Liver (tissue), 9 donors: ENCODE results near the gene FDX1. TPM values are rescaled to one million over a fixed set of nuclear protein-coding genes. Genes with fewer than 3 reads are reported as not detected.

Source experiments
- DNase-seq: peaks from one replicate; pipeline ENCODE4 v3.0.0-alpha.2; 2017; ENCODE audit warnings: low spot score
- H3K27ac ChIP-seq, 2 donors: one replicate each; pipeline ENCODE4 v1.7.0; 2013; ENCODE audit warnings: inconsistent platforms in 2 of 2, low read length in 2 of 2, control low read depth in 1 of 2, low read depth in 1 of 2, mild to moderate bottlenecking in 1 of 2
- H3K27me3 ChIP-seq, 4 donors: one replicate each; pipeline versions ENCODE4 v1.6.1 to v1.7.0; 2013; ENCODE audit warnings: low read length in 3 of 4, inconsistent platforms in 1 of 4, mild to moderate bottlenecking in 1 of 4, moderate library complexity in 1 of 4; ENCODE audit not compliant: control insufficient read depth in 4 of 4, insufficient read depth in 4 of 4
- H3K36me3 ChIP-seq, 4 donors: one replicate each; pipeline versions ENCODE4 v1.6.1 to v1.7.0; 2013; ENCODE audit warnings: low read length in 3 of 4, mild to moderate bottlenecking in 3 of 4, low read depth in 1 of 4, moderate library complexity in 1 of 4; ENCODE audit not compliant: control insufficient read depth in 4 of 4, insufficient read depth in 3 of 4
- H3K4me1 ChIP-seq, 4 donors: one replicate each; pipeline versions ENCODE4 v1.6.1 to v1.7.0; 2013; ENCODE audit warnings: low read length in 3 of 4, mild to moderate bottlenecking in 3 of 4, moderate library complexity in 1 of 4; ENCODE audit not compliant: control insufficient read depth in 4 of 4, insufficient read depth in 4 of 4
- H3K4me3 ChIP-seq, 3 donors: one replicate each; pipeline versions ENCODE4 v1.6.1 to v1.7.0; 2013; ENCODE audit warnings: low read length in 3 of 3, control low read depth in 1 of 3, low read depth in 1 of 3, mild to moderate bottlenecking in 1 of 3
- H3K9ac ChIP-seq, 2 donors: one replicate each; pipeline ENCODE4 v1.7.0; 2013; ENCODE audit warnings: low read length in 2 of 2, mild to moderate bottlenecking in 2 of 2, moderate library complexity in 2 of 2, control low read depth in 1 of 2, low read depth in 1 of 2
- H3K9me3 ChIP-seq, 4 donors: one replicate each; pipeline versions ENCODE4 v1.6.1 to v1.7.0; 2013; ENCODE audit warnings: low read length in 3 of 4; ENCODE audit not compliant: control insufficient read depth in 4 of 4
- EGR1 ChIP-seq, 2 donors: IDR thresholded peaks; 2 replicates each; pipeline ENCODE4 v1.6.1; 2016 to 2018; ENCODE audit warnings: antibody characterized with exemption in 2 of 2, low read depth in 2 of 2
- FOXA2 ChIP-seq: IDR thresholded peaks from 2 replicates; pipeline ENCODE4 v1.6.1; 2016; ENCODE audit warnings: antibody characterized with exemption
- GABPA ChIP-seq, 2 donors: IDR thresholded peaks in 1 of 2; conservative IDR thresholded peaks in 1 of 2; 2 replicates each; pipeline ENCODE4 v1.6.1; 2016; ENCODE audit warnings: antibody characterized with exemption in 2 of 2, mild to moderate bottlenecking in 1 of 2, moderate library complexity in 1 of 2
- HNF4G ChIP-seq: IDR thresholded peaks from 2 replicates; pipeline ENCODE4 v1.6.1; 2016; ENCODE audit warnings: antibody characterized with exemption
- JUND ChIP-seq, 2 donors: IDR thresholded peaks; 2 replicates each; pipeline ENCODE4 v1.6.1; 2016; ENCODE audit warnings: antibody characterized with exemption in 2 of 2
- NR2F2 ChIP-seq: IDR thresholded peaks from 2 replicates; pipeline ENCODE4 v1.6.1; 2016; ENCODE audit warnings: antibody characterized with exemption
- RXRA ChIP-seq, 2 donors: IDR thresholded peaks; 2 replicates each; pipeline ENCODE4 v1.6.1; 2017 to 2018; ENCODE audit warnings: antibody characterized with exemption in 2 of 2, mild to moderate bottlenecking in 1 of 2
- SP1 ChIP-seq: IDR thresholded peaks from 2 replicates; pipeline ENCODE4 v1.6.1; 2018; ENCODE audit warnings: antibody characterized with exemption, mild to moderate bottlenecking
- YY1 ChIP-seq: IDR thresholded peaks from 2 replicates; pipeline ENCODE4 v1.6.1; 2016; ENCODE audit warnings: antibody characterized with exemption, mild to moderate bottlenecking
- WGBS: extraction: QIAGEN DNeasy Blood & Tissue Kit; methylation state at CpG from one replicate; pipeline ENCODE4 v1.1.7; 2013; 5-methylcytosine and 5-hydroxymethylcytosine counted together
- polyA plus RNA-seq, 2 donors: library from polyadenylated mRNA; stranded (reverse) in 1 of 2; unstranded in 1 of 2; fragments of 200-250 nt in 1 of 2; fragments of >200 nt in 1 of 2; fragmentation: Nextera tagmentation in 1 of 2; extraction: Ambion mirVana in 1 of 2; gene quantifications; one replicate each; pipeline versions ENCODE4 v1.2.1 to v1.2.3, GENCODE V29; 2013 to 2015
- total RNA-seq, 2 donors: library from RNA; depleted of rRNA; stranded (reverse); fragments of >200 nt; gene quantifications; one replicate each; pipeline ENCODE4 v1.2.3, GENCODE V29; 2014
- TF ChIP-seq, protein P1 (sequence below): IDR thresholded peaks from 2 replicates; pipeline ENCODE4 v1.6.1; 2016; ENCODE audit warnings: antibody characterized with exemption, mild to moderate bottlenecking
- TF ChIP-seq, protein P2 (sequence below): IDR thresholded peaks from 2 replicates; pipeline ENCODE4 v1.6.1; 2016; ENCODE audit warnings: antibody characterized with exemption
- TF ChIP-seq, protein P3 (sequence below): fragments of 150-350 bp; IDR thresholded peaks from 2 replicates; pipeline ENCODE4 v1.5.1; 2017; ENCODE audit warnings: improper control_type of control experiment, low read depth, low read length; ENCODE audit not compliant: missing input control
- TF ChIP-seq, protein P4 (sequence below): IDR thresholded peaks from 2 replicates; pipeline ENCODE4 v1.6.1; 2016; ENCODE audit warnings: antibody characterized with exemption
- donor health status: healthy.
- donor health status: healthy.
- donor health status: healthy.
- donor health status: healthy.
- donor health status: healthy.

FDX1 gene
- total and polyA plus RNA-seq, 4 donors, result 6.8 to 28.8 (median 17.1) TPM

DNA sequence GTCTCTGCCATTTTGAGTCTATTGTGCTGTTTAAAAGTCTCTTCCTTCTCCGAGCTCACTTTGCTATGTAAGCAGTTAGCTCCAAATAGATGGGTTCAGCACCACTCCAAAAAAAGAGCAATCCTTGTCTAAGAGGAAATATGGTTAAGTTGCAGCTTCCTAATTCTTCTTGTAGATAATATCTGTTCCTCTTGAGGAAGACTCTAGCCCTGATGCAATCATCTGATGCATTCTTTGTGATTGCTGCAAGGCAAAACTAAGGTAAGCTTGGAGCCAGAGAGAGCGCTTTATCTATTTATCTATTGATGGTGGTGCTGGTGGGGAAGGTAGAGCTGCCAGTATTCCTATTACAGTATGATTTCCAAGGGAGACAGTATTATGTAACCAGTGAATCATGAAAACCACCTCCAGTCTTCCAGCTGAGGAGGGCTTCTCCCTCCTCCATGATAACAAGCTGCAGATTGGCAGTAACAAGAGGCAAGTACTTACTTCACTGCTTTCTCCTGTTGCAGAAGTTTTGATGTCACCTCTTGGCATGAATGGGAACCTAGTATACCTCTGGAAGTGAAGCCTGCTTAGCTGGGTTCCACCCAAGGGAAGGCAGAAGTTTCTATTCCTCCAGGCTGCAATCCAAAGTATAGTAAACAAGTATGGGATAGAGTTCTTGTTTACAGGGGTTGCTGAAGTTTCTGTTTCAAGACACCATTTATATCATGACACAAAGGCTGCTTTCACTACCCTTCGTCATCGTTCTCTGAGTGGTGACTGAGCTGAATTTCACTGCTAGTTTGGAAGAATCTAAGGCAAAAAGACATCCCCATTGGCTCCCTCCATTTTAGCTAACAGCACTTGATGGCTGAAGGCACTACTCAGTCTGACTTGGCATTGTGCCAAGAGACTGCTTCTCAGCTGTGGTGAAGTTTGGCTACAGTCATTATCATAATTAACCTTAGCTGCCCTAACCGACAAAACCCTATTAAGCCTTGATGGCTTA, 49.7 kb downstream of the FDX1 start:
- no peak overlapping the region for H3K4me3 ChIP-seq
- TF ChIP-seq, protein P1, sequence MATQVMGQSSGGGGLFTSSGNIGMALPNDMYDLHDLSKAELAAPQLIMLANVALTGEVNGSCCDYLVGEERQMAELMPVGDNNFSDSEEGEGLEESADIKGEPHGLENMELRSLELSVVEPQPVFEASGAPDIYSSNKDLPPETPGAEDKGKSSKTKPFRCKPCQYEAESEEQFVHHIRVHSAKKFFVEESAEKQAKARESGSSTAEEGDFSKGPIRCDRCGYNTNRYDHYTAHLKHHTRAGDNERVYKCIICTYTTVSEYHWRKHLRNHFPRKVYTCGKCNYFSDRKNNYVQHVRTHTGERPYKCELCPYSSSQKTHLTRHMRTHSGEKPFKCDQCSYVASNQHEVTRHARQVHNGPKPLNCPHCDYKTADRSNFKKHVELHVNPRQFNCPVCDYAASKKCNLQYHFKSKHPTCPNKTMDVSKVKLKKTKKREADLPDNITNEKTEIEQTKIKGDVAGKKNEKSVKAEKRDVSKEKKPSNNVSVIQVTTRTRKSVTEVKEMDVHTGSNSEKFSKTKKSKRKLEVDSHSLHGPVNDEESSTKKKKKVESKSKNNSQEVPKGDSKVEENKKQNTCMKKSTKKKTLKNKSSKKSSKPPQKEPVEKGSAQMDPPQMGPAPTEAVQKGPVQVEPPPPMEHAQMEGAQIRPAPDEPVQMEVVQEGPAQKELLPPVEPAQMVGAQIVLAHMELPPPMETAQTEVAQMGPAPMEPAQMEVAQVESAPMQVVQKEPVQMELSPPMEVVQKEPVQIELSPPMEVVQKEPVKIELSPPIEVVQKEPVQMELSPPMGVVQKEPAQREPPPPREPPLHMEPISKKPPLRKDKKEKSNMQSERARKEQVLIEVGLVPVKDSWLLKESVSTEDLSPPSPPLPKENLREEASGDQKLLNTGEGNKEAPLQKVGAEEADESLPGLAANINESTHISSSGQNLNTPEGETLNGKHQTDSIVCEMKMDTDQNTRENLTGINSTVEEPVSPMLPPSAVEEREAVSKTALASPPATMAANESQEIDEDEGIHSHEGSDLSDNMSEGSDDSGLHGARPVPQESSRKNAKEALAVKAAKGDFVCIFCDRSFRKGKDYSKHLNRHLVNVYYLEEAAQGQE, result peak; percentile 62
- TF ChIP-seq, protein P2, sequence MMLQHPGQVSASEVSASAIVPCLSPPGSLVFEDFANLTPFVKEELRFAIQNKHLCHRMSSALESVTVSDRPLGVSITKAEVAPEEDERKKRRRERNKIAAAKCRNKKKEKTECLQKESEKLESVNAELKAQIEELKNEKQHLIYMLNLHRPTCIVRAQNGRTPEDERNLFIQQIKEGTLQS, result no peak
- H3K27ac ChIP-seq, result no peak overlapping the region
- no peaks in the 10 kb centered on the region for H3K9me3 ChIP-seq
- no peak overlapping the region for H3K9ac ChIP-seq
- WGBS, result 80% methylated on average over 5 of the region's 5 CpGs
- no peaks in the 10 kb centered on the region for H3K4me1 ChIP-seq
- H3K36me3 ChIP-seq, result no peaks in the 10 kb centered on the region
- H3K27me3 ChIP-seq, result no peaks in the 10 kb centered on the region
- no peak for DNase-seq

DNA sequence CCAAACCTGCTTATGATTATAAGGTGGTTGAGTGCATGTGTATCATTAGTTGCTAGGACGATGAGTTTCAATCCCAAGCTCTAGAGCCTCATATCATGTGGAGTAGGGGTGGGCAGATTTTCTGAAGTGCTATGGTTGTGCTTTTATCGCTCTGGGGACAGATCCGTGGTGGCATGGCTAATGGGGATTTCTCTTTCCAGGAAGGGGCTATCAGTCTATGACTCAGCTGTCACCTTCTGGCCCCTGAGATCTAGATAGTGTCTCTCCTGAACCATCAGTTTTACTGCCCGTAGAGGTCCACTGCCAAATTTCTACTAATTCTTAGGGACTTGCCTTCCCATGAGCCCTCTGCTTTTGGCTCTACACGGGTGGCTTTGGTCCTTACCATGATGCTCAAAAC, 51.8 kb downstream of the FDX1 start:
- DNase-seq, result no peak
- WGBS, result 91% methylated on average over 5 of the region's 5 CpGs
- Histone ChIP-seq H3K4me3 (no peak overlapping the region), H3K4me1 (no peaks in the 10 kb centered on the region), H3K36me3 (no peaks in the 10 kb centered on the region), H3K9ac (no peak overlapping the region), H3K27me3 (no peaks in the 10 kb centered on the region), H3K9me3 (no peaks in the 10 kb centered on the region), H3K27ac (no peak overlapping the region)
- TF ChIP-seq GABPA (IDR thresholded peaks at IDR 0.05 in 1 of 2, conservative IDR thresholded peaks at IDR 0.05 in 1 of 2) (no peak), JUND (IDR thresholded peaks at IDR 0.05) (no peak), EGR1 (IDR thresholded peaks at IDR 0.05; ENCODE audit: low read depth in 2 of 2) (no peak), NR2F2 (no peak), YY1 (no peak), RXRA (IDR thresholded peaks at IDR 0.05) (no peak), SP1 (no peak), FOXA2 (no peak), HNF4G (no peak)
- TF ChIP-seq, protein P3, sequence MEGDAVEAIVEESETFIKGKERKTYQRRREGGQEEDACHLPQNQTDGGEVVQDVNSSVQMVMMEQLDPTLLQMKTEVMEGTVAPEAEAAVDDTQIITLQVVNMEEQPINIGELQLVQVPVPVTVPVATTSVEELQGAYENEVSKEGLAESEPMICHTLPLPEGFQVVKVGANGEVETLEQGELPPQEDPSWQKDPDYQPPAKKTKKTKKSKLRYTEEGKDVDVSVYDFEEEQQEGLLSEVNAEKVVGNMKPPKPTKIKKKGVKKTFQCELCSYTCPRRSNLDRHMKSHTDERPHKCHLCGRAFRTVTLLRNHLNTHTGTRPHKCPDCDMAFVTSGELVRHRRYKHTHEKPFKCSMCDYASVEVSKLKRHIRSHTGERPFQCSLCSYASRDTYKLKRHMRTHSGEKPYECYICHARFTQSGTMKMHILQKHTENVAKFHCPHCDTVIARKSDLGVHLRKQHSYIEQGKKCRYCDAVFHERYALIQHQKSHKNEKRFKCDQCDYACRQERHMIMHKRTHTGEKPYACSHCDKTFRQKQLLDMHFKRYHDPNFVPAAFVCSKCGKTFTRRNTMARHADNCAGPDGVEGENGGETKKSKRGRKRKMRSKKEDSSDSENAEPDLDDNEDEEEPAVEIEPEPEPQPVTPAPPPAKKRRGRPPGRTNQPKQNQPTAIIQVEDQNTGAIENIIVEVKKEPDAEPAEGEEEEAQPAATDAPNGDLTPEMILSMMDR, result no peak
- TF ChIP-seq, protein P4, sequence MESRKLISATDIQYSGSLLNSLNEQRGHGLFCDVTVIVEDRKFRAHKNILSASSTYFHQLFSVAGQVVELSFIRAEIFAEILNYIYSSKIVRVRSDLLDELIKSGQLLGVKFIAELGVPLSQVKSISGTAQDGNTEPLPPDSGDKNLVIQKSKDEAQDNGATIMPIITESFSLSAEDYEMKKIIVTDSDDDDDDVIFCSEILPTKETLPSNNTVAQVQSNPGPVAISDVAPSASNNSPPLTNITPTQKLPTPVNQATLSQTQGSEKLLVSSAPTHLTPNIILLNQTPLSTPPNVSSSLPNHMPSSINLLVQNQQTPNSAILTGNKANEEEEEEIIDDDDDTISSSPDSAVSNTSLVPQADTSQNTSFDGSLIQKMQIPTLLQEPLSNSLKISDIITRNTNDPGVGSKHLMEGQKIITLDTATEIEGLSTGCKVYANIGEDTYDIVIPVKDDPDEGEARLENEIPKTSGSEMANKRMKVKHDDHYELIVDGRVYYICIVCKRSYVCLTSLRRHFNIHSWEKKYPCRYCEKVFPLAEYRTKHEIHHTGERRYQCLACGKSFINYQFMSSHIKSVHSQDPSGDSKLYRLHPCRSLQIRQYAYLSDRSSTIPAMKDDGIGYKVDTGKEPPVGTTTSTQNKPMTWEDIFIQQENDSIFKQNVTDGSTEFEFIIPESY, result no peak
- TF ChIP-seq, protein P1, result no peak
